ENCODE results near the gene TNNC2.

TNNC2 gene

DNA sequence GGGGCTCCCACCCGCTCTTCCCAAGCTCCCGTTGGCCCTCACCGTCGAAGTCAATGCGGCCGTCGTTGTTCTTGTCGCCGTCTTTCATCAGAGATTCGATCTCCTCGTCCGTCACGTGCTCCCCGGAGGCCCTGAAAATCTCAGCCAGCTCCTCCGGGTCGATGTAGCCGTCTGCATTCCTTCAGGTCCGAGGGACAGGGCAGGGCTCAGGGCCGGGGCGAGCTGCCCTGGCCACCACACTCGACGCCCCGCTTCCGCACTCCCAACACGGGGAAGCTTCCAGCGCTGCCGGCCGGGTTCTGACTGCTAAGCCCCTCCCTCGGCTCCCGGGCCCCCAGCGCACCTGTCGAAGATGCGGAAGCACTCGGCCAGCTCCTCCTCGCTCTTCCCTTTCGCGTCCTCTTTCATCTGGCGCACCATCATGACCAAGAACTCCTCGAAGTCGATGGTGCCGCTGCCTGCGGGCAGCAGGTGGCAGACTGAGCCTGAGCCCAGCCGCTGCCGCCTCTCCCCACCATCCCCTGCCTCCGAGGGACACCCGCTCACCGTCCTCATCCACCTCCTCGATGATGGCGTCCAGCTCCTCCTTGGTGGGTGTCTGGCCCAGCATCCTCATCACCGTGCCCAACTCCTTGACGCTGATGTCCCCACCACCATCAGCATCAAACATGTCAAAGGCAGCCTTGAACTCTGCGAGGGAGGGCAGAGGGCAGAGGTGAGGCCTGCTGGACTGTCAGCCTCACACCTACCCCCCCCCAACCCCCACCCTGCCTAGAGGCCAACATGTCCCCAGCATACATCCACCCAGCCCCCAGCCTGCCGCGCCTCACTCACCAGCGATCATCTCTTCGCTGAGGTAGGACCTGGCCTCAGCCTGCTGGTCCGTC is 2.9 kb downstream of the TNNC2 start:
- 0 out of 2 replicates have a peak overlapping the region, but pooled peaks have one; percentile 18 for H3K4me3 ChIP-seq (replicated peaks; ENCODE audit: insufficient read depth, low read length)
- H3K27me3 ChIP-seq (ENCODE audit: insufficient read depth, poor library complexity, severe bottlenecking): peaks cover 9% of the 10 kb centered on the region
- H3K27ac ChIP-seq (replicated peaks): no peak overlapping the region
- TF ChIP-seq CTCF (IDR thresholded peaks at IDR 0.05; ENCODE audit: insufficient read depth, low read length) (peak; percentile 25), POLR2AphosphoS5 (IDR thresholded peaks at IDR 0.05; ENCODE audit: low read depth) (no peak), SPI1 (IDR thresholded peaks at IDR 0.05; ENCODE audit: borderline replicate concordance, low read depth) (no peak)
- TF ChIP-seq, protein P1, sequence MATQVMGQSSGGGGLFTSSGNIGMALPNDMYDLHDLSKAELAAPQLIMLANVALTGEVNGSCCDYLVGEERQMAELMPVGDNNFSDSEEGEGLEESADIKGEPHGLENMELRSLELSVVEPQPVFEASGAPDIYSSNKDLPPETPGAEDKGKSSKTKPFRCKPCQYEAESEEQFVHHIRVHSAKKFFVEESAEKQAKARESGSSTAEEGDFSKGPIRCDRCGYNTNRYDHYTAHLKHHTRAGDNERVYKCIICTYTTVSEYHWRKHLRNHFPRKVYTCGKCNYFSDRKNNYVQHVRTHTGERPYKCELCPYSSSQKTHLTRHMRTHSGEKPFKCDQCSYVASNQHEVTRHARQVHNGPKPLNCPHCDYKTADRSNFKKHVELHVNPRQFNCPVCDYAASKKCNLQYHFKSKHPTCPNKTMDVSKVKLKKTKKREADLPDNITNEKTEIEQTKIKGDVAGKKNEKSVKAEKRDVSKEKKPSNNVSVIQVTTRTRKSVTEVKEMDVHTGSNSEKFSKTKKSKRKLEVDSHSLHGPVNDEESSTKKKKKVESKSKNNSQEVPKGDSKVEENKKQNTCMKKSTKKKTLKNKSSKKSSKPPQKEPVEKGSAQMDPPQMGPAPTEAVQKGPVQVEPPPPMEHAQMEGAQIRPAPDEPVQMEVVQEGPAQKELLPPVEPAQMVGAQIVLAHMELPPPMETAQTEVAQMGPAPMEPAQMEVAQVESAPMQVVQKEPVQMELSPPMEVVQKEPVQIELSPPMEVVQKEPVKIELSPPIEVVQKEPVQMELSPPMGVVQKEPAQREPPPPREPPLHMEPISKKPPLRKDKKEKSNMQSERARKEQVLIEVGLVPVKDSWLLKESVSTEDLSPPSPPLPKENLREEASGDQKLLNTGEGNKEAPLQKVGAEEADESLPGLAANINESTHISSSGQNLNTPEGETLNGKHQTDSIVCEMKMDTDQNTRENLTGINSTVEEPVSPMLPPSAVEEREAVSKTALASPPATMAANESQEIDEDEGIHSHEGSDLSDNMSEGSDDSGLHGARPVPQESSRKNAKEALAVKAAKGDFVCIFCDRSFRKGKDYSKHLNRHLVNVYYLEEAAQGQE (IDR thresholded peaks at IDR 0.05; ENCODE audit: insufficient replicate concordance, low read depth): no peak
- peak; percentile 61 to 84 for DNase-seq (ENCODE audit: low read depth in 1 of 2, low spot score in 1 of 2)

DNA sequence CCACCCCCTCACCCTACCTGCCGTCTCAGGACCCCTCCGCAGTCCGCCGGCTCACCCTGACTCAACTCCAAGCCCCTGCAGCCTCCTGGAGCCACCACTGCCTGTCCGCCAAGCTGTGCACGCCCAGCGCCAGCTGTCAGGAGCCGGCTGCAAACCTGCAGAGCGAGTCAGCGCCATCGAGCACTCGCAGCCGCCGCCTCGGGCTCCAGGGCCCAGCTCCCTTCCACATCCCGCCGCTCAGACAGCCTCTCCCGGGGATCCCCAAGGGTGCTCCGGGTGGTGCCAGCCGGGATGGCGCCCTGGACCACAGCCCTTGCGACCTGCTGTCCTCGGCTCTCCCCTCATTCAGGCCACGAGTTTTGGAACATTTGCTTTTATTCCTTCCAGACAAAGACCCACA is 4.3 kb downstream of the TNNC2 start:
- H3K4me3 ChIP-seq (replicated peaks; ENCODE audit: insufficient read depth, low read length): no peak overlapping the region
- H3K27me3 ChIP-seq (ENCODE audit: insufficient read depth, poor library complexity, severe bottlenecking): peaks cover 9% of the 10 kb centered on the region
- TF ChIP-seq SPI1 (IDR thresholded peaks at IDR 0.05; ENCODE audit: borderline replicate concordance, low read depth) (no peak), CTCF (IDR thresholded peaks at IDR 0.05; ENCODE audit: insufficient read depth, low read length) (no peak), GABPA (IDR thresholded peaks at IDR 0.05; ENCODE audit: low read depth) (no peak), POLR2AphosphoS5 (IDR thresholded peaks at IDR 0.05; ENCODE audit: low read depth) (no peak)
- TF ChIP-seq, protein P1 (IDR thresholded peaks at IDR 0.05; ENCODE audit: insufficient replicate concordance, low read depth): no peak
- no peak overlapping the region for H3K27ac ChIP-seq (replicated peaks)
- DNase-seq (ENCODE audit: low read depth in 1 of 2, low spot score in 1 of 2): peak in 1 of 2 experiments; percentile 23

GRCh38 chr20:45821947-45822346 is 5.2 kb downstream of the TNNC2 start:
- no peak for DNase-seq (ENCODE audit: low read depth in 1 of 2, low spot score in 1 of 2)
- TF ChIP-seq SPI1 (IDR thresholded peaks at IDR 0.05; ENCODE audit: borderline replicate concordance, low read depth): no peak
- no peak for TF ChIP-seq GABPA (IDR thresholded peaks at IDR 0.05; ENCODE audit: low read depth)
- TF ChIP-seq CTCF (IDR thresholded peaks at IDR 0.05; ENCODE audit: insufficient read depth, low read length): no peak
- no peak for TF ChIP-seq POLR2AphosphoS5 (IDR thresholded peaks at IDR 0.05; ENCODE audit: low read depth)
- TF ChIP-seq, protein P1 (IDR thresholded peaks at IDR 0.05; ENCODE audit: insufficient replicate concordance, low read depth): no peak
- Histone ChIP-seq H3K27ac (replicated peaks) (no peak overlapping the region), H3K4me3 (replicated peaks; ENCODE audit: insufficient read depth, low read length) (no peak overlapping the region), H3K27me3 (ENCODE audit: insufficient read depth, poor library complexity, severe bottlenecking) (peaks cover 9% of the 10 kb centered on the region)

Data from HL-60 (cell line).